HAP-1 (cell line): ENCODE data around the gene CDCA4.

Source experiments
- DNase-seq, 2 experiments: peaks; one replicate each; pipeline ENCODE4 v3.0.0-alpha.2; 2016 to 2020; ENCODE audit warnings: low spot score in 2 of 2
- H3K27me3 ChIP-seq: fragments of 250-450 bp; sonication (Bioruptor Pico); 2 replicates; pipeline ENCODE4 v1.5.1; 2020; ENCODE audit warnings: low read depth, mild to moderate bottlenecking, moderate library complexity
- H3K36me3 ChIP-seq: fragments of 250-450 bp; sonication (Bioruptor Pico); replicated peaks from 2 replicates; pipeline ENCODE4 v1.5.1; 2020; ENCODE audit warnings: mild to moderate bottlenecking
- H3K4me1 ChIP-seq: fragments of 250-450 bp; sonication (Bioruptor Pico); 2 replicates; pipeline ENCODE4 v1.5.1; 2020; ENCODE audit warnings: mild to moderate bottlenecking
- H3K4me3 ChIP-seq: fragments of 250-450 bp; sonication (Bioruptor Pico); 2 replicates; pipeline ENCODE4 v1.5.1; 2020; ENCODE audit warnings: mild to moderate bottlenecking, moderate library complexity
- H3K9me3 ChIP-seq: fragments of 250-450 bp; sonication (Bioruptor Pico); 2 replicates; pipeline ENCODE4 v1.5.1; 2020; ENCODE audit warnings: mild to moderate bottlenecking, moderate library complexity
- in situ Hi-C: fragments of 300-500 bp; cut with MboI; formaldehyde crosslinking; loops from 3 replicates; pipeline ENCODE4 v1.14.3; 2020; ENCODE audit warnings: low sequenced_read_pairs, inconsistent platforms, mixed read lengths

The CDCA4 gene

GRCh38 chr14:104971447-104972240 is 49.2 kb downstream of the CDCA4 start:
- DNase-seq, result no peak
- in situ Hi-C loops, result loop anchor here (5.0 kb wide), 1 partner anchor 76 kb away; no protein-coding TSS in a partner anchor
- Histone ChIP-seq H3K9me3 (no peaks in the 10 kb centered on the region), H3K36me3 (no peaks in the 10 kb centered on the region), H3K27me3 (no peaks in the 10 kb centered on the region), H3K4me3 (no peak overlapping the region), H3K4me1 (no peaks in the 10 kb centered on the region; the same call in 1 of the 2 replicates)

DNA sequence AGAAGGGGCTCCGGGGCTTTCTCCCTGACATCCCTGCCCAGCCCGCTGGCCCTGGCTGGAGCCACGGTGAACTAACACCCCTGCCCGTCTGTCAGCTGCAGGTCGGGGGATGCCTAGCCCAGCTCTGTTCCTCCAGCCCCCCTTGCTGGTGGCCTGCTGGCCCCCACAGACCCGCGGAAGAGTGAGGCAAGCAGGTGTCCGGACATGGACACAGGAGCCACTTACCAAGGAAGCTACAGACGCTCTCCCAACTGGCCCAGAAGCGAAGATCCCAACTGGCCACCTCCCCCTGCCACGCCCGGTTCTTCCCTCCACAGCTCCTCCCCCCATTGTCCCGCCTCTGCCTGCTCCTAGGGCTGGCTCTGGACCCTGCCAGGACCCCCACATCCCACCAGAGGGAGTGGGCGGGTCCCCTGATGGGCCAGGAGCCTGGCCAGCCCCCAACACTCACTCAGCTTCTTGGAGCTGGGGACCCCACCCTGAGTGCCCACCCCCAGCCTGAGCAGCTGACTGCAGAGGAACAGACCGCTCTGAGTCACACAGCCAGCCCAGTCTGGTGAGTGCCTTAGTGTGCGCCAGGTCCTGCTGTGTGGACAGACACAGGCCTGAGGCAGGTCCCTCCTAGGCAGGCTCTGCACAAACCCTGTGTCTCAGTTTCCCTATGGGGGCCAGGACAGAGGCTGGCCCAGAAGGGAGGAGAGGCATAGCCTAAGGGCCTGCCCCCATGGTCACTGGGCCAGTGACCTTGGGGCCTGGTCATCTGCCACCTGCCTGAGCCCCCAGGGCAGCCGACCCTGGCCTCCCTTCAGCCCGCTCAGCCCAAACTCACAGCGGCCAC is 50.4 kb downstream of the CDCA4 start:
- no peaks in the 10 kb centered on the region for H3K9me3 ChIP-seq
- in situ Hi-C loops, result loop anchor here (5.0 kb wide), 1 partner anchor 77 kb away; no protein-coding TSS in a partner anchor
- no peaks in the 10 kb centered on the region for H3K4me1 ChIP-seq

GRCh38 chr14:104969741-104970230 is 51.1 kb downstream of the CDCA4 start:
- no peak for DNase-seq
- no peaks in the 10 kb centered on the region for H3K4me1 ChIP-seq
- H3K4me3 ChIP-seq, result no peak overlapping the region
- no peaks in the 10 kb centered on the region for H3K27me3 ChIP-seq
- in situ Hi-C loops, result loop anchor here (5.0 kb wide), 1 partner anchor 78 kb away; no protein-coding TSS in a partner anchor
- no peaks in the 10 kb centered on the region for H3K9me3 ChIP-seq
- H3K36me3 ChIP-seq, result no peaks in the 10 kb centered on the region

More for the DNA sequence above, 50.4 kb downstream of the CDCA4 start:
- Histone ChIP-seq H3K36me3 (no peaks in the 10 kb centered on the region), H3K4me3 (no peak overlapping the region), H3K27me3 (no peaks in the 10 kb centered on the region)
- peak in 1 of 2 experiments; percentile 55 for DNase-seq

GRCh38 chr14:104968541-104969401 is 52.1 kb downstream of the CDCA4 start:
- in situ Hi-C loops, result no loop called here
- Histone ChIP-seq H3K36me3 (no peaks in the 10 kb centered on the region), H3K4me3 (no peak overlapping the region), H3K27me3 (no peaks in the 10 kb centered on the region), H3K4me1 (no peaks in the 10 kb centered on the region), H3K9me3 (no peaks in the 10 kb centered on the region)
- DNase-seq, result no peak

DNA sequence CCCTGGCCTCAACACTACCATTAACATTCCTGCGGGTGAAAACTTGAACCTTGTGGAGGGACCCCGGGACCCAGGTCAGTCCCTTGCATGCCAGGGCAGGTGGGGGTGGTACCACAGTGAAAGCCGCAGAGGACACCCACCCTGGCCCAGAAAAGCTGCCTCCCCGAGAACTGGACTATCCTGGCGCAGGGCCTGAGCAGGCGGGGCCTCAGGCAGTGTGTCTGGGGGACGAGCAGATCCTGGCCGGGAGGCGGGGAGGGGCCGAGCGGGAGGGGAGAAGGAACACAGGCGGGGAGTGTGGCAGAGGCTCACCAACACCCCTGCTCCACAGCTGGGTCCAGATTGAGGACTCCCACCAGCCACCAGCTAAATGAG is 52.7 kb downstream of the CDCA4 start:
- Histone ChIP-seq H3K4me1 (no peaks in the 10 kb centered on the region), H3K4me3 (no peak overlapping the region), H3K9me3 (no peaks in the 10 kb centered on the region), H3K36me3 (no peaks in the 10 kb centered on the region), H3K27me3 (no peaks in the 10 kb centered on the region)
- in situ Hi-C loops, result no loop called here
- peak; percentile 11 to 59 for DNase-seq

GRCh38 chr14:104967386-104968152 is 53.3 kb downstream of the CDCA4 start:
- DNase-seq, result no peak
- Histone ChIP-seq H3K27me3 (no peaks in the 10 kb centered on the region), H3K36me3 (no peaks in the 10 kb centered on the region), H3K4me3 (no peak overlapping the region), H3K9me3 (no peaks in the 10 kb centered on the region), H3K4me1 (no peaks in the 10 kb centered on the region)
- in situ Hi-C loops, result no loop called here

DNA sequence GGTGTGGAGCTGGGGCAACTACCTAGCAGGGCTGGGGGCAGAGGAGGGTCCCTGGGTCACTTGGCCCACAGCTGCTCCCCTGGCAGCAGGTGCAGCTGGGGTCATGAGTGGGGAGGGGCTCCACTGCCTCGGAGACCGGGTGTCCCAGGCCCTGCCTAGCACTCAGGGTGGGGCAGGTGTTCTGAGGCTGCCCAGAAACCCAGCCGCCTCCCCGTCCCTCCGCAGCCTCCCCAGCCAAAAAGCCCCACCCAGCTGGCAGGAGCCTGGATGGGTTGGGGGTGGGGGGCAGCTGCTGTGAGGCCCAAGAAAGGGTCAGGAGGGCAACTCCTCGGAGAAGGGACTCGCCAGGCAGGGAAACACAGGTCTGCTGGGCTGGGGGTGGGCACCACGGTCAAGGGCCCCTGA is 53.9 kb downstream of the CDCA4 start:
- in situ Hi-C loops, result no loop called here
- DNase-seq, result no peak
- no peak overlapping the region for H3K4me3 ChIP-seq
- H3K36me3 ChIP-seq, result no peaks in the 10 kb centered on the region
- H3K4me1 ChIP-seq, result no peaks in the 10 kb centered on the region
- H3K27me3 ChIP-seq, result no peaks in the 10 kb centered on the region
- no peaks in the 10 kb centered on the region for H3K9me3 ChIP-seq

DNA sequence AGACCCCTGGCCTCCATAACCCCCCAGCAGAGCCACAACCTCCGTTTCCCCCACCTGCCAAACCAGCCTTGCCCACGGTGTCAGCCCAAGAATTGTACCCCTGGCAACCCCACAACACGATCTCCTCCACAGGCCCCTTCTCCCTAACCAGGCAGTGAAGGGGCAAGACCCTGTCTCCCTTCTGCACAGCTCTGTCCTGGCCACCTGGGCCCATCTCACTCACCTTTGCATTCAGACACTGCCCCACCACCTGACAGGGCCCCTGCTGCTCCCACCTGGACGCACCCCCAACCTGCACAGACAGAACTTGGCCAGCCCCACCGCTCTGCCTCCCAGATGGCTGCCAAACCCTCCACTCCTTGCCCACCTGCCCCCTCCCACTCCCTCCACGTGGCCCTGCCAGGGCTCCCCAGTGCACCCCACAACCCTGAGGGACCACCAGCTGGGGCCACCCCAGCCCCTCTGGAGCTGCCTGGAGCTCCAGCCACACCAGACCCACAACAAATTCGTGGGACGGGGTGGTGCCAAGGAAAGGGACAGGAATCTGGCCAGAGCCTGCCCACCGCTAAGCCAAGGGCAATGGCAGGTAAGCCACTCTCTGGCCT is 54.5 kb downstream of the CDCA4 start:
- Histone ChIP-seq H3K4me1 (no peaks in the 10 kb centered on the region), H3K36me3 (no peaks in the 10 kb centered on the region), H3K27me3 (no peaks in the 10 kb centered on the region), H3K4me3 (no peak overlapping the region), H3K9me3 (no peaks in the 10 kb centered on the region)
- in situ Hi-C loops, result no loop called here
- no peak for DNase-seq

GRCh38 chr14:104965561-104966231 is 55.2 kb downstream of the CDCA4 start:
- DNase-seq, result no peak
- Histone ChIP-seq H3K4me1 (no peaks in the 10 kb centered on the region), H3K9me3 (no peaks in the 10 kb centered on the region), H3K36me3 (no peaks in the 10 kb centered on the region), H3K4me3 (no peak overlapping the region), H3K27me3 (no peaks in the 10 kb centered on the region)
- in situ Hi-C loops, result no loop called here

DNA sequence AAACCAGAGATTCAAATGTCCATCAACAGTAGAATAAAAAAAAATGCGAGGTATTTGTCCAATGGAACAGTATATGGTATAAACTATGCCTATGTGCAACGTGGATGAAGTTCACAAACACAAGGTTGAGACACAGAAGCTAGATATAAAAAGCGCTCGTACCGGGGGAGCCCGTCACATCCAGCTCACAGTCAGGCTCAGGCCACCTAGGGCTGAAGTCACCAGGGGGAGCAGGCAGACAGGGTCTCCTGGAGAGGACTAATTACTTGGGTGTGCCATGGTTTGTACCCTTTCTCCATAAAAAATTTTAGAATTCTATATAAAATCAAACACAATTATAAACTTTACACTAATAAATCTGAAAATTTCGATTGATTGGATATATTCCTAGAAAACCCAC is 56.3 kb downstream of the CDCA4 start:
- Histone ChIP-seq H3K27me3 (no peaks in the 10 kb centered on the region), H3K36me3 (no peaks in the 10 kb centered on the region), H3K9me3 (no peaks in the 10 kb centered on the region), H3K4me1 (peaks cover 6% of the 10 kb centered on the region; the same call in 1 of the 2 replicates), H3K4me3 (no peak overlapping the region)
- in situ Hi-C loops, result no loop called here
- no peak for DNase-seq
